ENCODE measurements around the gene SUSD4.
"Not testable (repeated sequence)": the region's sequence is repeated elsewhere in the genome, so short reads cannot be mapped to it uniquely, and the experiment has no call there.

SUSD4 gene

GRCh38 chr1:223289621-223290020 is 74.4 kb downstream of the SUSD4 start:
- DNase-seq (ENCODE audit: low spot score): no peak

GRCh38 chr1:223288826-223289225 is 75.2 kb downstream of the SUSD4 start:
- DNase-seq (ENCODE audit: low spot score): no peak

- DNase-seq (ENCODE audit: low spot score): no peak
These were observed 78.5 kb downstream of the SUSD4 start for GRCh38 chr1:223285452-223285851.

GRCh38 chr1:223283697-223284096 is 80.3 kb downstream of the SUSD4 start:
- DNase-seq (ENCODE audit: low spot score): not testable (repeated sequence)

- DNase-seq (ENCODE audit: low spot score): not testable (repeated sequence)
These were observed 85.7 kb downstream of the SUSD4 start for GRCh38 chr1:223278311-223278710.

- DNase-seq (ENCODE audit: low spot score): no peak
These were observed 87.9 kb downstream of the SUSD4 start for GRCh38 chr1:223276029-223276428.

- no peak for DNase-seq (ENCODE audit: low spot score)
These were observed 90.5 kb downstream of the SUSD4 start for GRCh38 chr1:223273511-223273910.

GRCh38 chr1:223271085-223271781 is 92.7 kb downstream of the SUSD4 start:
- DNase-seq (ENCODE audit: low spot score): no peak

GRCh38 chr1:223270155-223270554 is 93.8 kb downstream of the SUSD4 start:
- DNase-seq (ENCODE audit: low spot score): no peak

- DNase-seq (ENCODE audit: low spot score): no peak
These were observed 95.0 kb downstream of the SUSD4 start for GRCh38 chr1:223269006-223269405.

- DNase-seq (ENCODE audit: low spot score): no peak
These were observed 97.3 kb downstream of the SUSD4 start for GRCh38 chr1:223266632-223267172.

GRCh38 chr1:223264983-223265908 is 98.7 kb downstream of the SUSD4 start:
- DNase-seq (ENCODE audit: low spot score): no peak

- no peak for DNase-seq (ENCODE audit: low spot score)
These were observed 99.4 kb downstream of the SUSD4 start for GRCh38 chr1:223264529-223264928.

- DNase-seq (ENCODE audit: low spot score): no peak
These were observed 102.1 kb downstream of the SUSD4 start for GRCh38 chr1:223261914-223262313.

GRCh38 chr1:223260712-223261111 is 103.3 kb downstream of the SUSD4 start:
- DNase-seq (ENCODE audit: low spot score): no peak

GRCh38 chr1:223259462-223259861 is 104.5 kb downstream of the SUSD4 start:
- DNase-seq (ENCODE audit: low spot score): no peak

- no peak for DNase-seq (ENCODE audit: low spot score)
These were observed 105.2 kb downstream of the SUSD4 start for GRCh38 chr1:223258751-223259198.

GRCh38 chr1:223257856-223258550 is 106.0 kb downstream of the SUSD4 start:
- DNase-seq (ENCODE audit: low spot score): no peak

- DNase-seq (ENCODE audit: low spot score): no peak
These were observed 107.9 kb downstream of the SUSD4 start for GRCh38 chr1:223256034-223256433.

GRCh38 chr1:223253916-223254315 is 110.1 kb downstream of the SUSD4 start:
- DNase-seq (ENCODE audit: low spot score): no peak

- not testable (repeated sequence) for DNase-seq (ENCODE audit: low spot score)
These were observed 112.6 kb downstream of the SUSD4 start for GRCh38 chr1:223251387-223251786.

GRCh38 chr1:223250632-223251015 is 113.4 kb downstream of the SUSD4 start:
- DNase-seq (ENCODE audit: low spot score): no peak
